Measurements from ENCODE around the gene ROBO3. TPM values are rescaled to one million over a fixed set of nuclear protein-coding genes. Genes with fewer than 3 reads are reported as not detected.

The ROBO3 gene
- total RNA-seq, 1 donor from 2014 or later = 10.9 TPM

DNA sequence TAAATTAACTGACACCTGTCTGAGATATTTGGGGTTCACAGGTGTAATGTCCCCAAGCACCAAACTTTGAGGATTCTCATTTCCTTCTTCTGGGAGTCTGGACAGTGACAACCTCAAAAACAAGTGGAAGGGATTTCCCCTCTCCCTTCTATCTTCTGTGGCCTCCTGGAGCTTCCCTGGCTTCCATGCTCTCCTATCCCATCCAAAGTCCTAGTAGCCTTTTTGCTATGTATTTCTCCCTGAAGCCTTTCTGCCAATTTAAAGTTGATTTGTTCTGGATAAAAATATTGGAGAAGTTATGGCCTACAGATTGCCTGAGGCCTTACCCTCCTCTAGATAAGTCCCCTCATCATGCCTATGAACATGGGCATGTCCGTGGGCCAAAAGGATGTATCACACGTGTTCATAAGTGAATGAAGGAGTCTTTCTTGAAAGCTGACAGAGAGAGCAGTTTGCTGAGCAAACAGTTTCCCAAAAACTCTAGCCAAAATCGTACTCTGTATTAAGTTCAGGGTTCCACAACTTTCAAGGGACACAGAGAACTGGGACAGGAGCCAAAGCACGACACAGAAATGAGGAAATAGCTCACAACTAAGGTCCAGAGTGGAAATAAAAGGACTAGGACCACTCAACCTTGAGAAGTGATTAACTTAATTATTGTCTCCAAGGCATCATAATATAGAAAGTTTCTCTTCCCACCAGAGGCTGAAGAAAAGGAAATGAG lies 63.9 kb downstream of the ROBO3 start:
- Mint-ChIP-seq H3K4me1 (ENCODE audit: low read depth) (no peaks in the 10 kb centered on the region), H3K9me3 (ENCODE audit: low read depth) (no peaks in the 10 kb centered on the region), H3K27me3 (ENCODE audit: low read depth) (no peaks in the 10 kb centered on the region), H3K4me3 (ENCODE audit: unreplicated experiment) (no peak overlapping the region), H3K36me3 (ENCODE audit: low read depth) (no peaks in the 10 kb centered on the region), H3K27ac (ENCODE audit: unreplicated experiment) (no peak overlapping the region)
- TF ChIP-seq, protein P1, sequence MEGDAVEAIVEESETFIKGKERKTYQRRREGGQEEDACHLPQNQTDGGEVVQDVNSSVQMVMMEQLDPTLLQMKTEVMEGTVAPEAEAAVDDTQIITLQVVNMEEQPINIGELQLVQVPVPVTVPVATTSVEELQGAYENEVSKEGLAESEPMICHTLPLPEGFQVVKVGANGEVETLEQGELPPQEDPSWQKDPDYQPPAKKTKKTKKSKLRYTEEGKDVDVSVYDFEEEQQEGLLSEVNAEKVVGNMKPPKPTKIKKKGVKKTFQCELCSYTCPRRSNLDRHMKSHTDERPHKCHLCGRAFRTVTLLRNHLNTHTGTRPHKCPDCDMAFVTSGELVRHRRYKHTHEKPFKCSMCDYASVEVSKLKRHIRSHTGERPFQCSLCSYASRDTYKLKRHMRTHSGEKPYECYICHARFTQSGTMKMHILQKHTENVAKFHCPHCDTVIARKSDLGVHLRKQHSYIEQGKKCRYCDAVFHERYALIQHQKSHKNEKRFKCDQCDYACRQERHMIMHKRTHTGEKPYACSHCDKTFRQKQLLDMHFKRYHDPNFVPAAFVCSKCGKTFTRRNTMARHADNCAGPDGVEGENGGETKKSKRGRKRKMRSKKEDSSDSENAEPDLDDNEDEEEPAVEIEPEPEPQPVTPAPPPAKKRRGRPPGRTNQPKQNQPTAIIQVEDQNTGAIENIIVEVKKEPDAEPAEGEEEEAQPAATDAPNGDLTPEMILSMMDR (IDR thresholded peaks at IDR 0.05) = no peak
- DNase-seq (ENCODE audit: low spot score) = no peak

GRCh38 chr11:124930799-124931198 lies 65.6 kb downstream of the ROBO3 start:
- Mint-ChIP-seq H3K9me3 (ENCODE audit: low read depth) (no peaks in the 10 kb centered on the region), H3K27me3 (ENCODE audit: low read depth) (no peaks in the 10 kb centered on the region), H3K27ac (ENCODE audit: unreplicated experiment) (no peak overlapping the region), H3K4me1 (ENCODE audit: low read depth) (no peaks in the 10 kb centered on the region), H3K36me3 (ENCODE audit: low read depth) (no peaks in the 10 kb centered on the region), H3K4me3 (ENCODE audit: unreplicated experiment) (no peak overlapping the region)
- TF ChIP-seq, protein P1 (IDR thresholded peaks at IDR 0.05) = no peak
- DNase-seq (ENCODE audit: low spot score) = no peak

Other genes with a start within 250 kb of the ROBO3 start
- 22.4 to 30.9 TPM (median 30.0 TPM) in 3 replicates for gene TBRG1, start 242.6 kb upstream of the ROBO3 start, total RNA-seq
- 8.3 to 15.2 TPM (median 9.6 TPM) in 3 replicates for gene SIAE, start 191.7 kb upstream of the ROBO3 start, total RNA-seq
- 1.7 to 3.6 TPM (median 3.2 TPM) in 3 replicates for gene SPA17, start 191.5 kb upstream of the ROBO3 start, total RNA-seq
- 1.6 to 2.4 TPM (median 1.8 TPM) in 3 replicates for gene NRGN, start 125.5 kb upstream of the ROBO3 start, total RNA-seq
- gene VSIG2, start 113.2 kb upstream of the ROBO3 start, total RNA-seq = not detected in 3 replicates
- gene ESAM, start 103.1 kb upstream of the ROBO3 start, total RNA-seq = 1.7 to 2.6 TPM (median 2.0 TPM) in 3 replicates
- 10.4 to 12.5 TPM (median 10.6 TPM) in 3 replicates for gene MSANTD2, start 65.0 kb upstream of the ROBO3 start, total RNA-seq
- not detected in 3 replicates for gene ROBO4, start 32.4 kb downstream of the ROBO3 start, total RNA-seq
- not detected in 3 replicates for gene HEPN1, start 53.8 kb downstream of the ROBO3 start, total RNA-seq
- gene HEPACAM, start 70.6 kb downstream of the ROBO3 start, total RNA-seq = not detected in 3 replicates
- gene CCDC15, start 88.8 kb downstream of the ROBO3 start, total RNA-seq = 0.90 to 3.6 TPM (median 1.2 TPM) in 3 replicates
- gene SLC37A2, start 197.9 kb downstream of the ROBO3 start, total RNA-seq = 0.37 to 1.2 TPM in 2 of 3 replicates, not detected in the other
- gene TMEM218, start 246.2 kb downstream of the ROBO3 start, total RNA-seq = 11.5 to 15.2 TPM (median 12.0 TPM) in 3 replicates